Inflammatory macrophage (primary cell): ENCODE measurements around the gene EFNA1.

ENCODE experiments used
- DNase-seq, 2 donors: peaks; one replicate each; pipeline ENCODE4 v3.0.0-alpha.2; 2020 to 2022

Gene EFNA1

DNA sequence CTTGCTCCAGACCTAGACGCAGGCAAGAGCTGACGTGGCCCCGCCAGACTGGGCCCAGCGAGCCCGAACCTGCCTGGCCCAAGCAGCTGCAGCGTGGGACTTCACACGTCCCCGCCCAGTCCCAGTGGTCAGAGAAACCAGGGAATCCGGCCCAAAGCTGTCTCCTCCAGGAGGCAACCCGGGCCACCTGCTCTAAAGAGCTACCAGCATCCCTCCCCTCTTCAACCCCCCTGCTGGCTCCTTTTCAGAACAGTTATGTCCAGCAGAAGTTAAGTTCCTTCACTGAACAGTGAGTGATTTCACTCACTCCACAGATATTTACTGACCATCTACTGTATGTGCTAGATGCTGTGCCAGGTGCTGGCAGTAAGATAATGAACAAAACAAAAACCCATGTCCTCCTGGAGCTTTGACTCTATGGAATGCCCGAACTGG lies 2.1 kb upstream of the EFNA1 start:
- DNase-seq: no peak

DNA sequence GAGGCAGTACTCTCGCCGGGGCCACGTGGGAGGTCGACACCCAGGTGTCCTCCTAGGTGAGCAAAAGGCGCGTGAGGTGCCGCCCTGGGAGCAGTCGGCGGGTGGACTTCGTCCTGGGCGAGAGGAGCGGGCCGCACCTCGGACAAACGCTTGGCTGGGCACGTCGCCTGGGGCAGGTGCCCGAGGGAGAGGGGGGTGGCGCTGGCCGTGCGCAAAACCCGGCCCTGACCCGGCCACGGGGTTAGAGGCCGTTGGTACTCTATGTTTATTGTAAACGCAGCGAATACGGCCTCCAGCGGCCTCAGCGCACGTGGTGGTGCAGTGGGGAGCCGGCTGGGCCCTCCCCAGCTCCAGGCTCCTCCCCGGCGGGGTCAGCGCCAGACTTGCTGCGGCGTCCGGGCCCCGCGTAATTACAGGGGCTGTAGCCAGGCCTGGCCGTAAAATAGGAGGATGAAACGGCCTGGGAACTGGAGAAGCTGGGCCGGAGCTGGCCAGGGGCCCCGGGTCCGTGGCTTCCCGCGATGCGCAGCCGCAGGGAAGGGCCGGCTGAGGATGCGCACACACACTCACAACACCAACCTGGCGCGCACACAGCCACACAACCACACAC lies 1.6 kb upstream of the EFNA1 start:
- DNase-seq: no peak

DNA sequence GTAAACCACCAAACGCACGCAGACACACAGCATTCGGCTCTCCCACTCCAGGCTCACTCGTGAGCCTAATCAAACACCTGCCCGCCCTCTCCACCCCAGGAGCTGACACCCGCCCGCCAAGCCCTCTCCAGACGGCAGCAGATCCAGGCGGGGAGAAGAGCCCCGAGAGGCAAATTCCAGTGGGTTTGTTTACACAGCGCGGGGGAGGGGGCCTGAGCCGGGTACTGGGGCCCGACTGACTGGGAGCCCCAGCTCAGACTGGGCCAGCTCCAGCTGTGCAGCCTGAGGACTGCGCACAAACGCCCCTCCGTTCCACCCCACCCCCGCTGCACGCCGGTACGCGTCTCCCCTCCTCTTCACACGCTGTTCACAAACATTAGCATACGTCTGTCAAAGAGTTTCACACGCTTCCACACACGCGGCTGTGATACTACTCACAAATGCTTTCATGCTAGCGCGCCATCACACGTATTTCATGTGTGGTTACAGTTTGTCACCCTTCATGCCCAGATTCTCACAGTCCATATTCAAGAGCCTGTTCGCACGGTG lies 1.0 kb upstream of the EFNA1 start:
- DNase-seq: peak in 1 of 2 donors; percentile 10

DNA sequence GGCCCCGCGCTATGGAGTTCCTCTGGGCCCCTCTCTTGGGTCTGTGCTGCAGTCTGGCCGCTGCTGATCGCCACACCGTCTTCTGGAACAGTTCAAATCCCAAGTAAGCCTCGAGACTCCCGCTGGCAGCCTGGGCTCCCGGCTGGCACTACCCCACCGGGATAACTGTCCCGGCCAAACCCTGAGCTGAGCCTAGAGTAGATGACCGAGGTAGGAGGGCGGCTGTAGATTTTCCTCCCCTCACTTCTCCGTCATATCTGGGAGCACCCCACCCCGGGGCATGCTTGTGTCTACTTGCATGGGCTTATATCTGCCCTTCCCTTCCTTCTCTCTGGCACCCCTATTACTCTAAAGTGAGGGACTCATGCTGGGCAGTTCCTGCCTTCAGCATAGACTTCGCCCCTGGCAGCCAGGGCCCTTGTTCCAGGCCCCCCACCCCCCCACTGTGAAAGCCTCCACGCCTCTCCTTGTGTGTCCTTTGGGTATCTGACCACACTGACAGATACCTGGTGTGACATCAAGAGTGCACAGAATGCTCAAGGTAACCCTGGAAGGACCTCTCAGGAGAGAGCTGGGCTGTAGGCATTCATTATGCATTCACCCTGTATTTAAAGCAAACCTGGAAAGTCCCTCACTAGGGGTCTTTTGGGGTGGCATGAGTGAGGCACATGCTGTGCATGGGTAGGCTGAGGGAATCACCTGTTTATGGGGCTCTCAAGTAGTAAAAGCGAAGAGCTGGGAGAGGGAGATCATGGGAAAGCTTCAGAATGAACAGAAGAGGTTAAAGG lies 485 bp downstream of the EFNA1 start:
- DNase-seq: no peak

DNA sequence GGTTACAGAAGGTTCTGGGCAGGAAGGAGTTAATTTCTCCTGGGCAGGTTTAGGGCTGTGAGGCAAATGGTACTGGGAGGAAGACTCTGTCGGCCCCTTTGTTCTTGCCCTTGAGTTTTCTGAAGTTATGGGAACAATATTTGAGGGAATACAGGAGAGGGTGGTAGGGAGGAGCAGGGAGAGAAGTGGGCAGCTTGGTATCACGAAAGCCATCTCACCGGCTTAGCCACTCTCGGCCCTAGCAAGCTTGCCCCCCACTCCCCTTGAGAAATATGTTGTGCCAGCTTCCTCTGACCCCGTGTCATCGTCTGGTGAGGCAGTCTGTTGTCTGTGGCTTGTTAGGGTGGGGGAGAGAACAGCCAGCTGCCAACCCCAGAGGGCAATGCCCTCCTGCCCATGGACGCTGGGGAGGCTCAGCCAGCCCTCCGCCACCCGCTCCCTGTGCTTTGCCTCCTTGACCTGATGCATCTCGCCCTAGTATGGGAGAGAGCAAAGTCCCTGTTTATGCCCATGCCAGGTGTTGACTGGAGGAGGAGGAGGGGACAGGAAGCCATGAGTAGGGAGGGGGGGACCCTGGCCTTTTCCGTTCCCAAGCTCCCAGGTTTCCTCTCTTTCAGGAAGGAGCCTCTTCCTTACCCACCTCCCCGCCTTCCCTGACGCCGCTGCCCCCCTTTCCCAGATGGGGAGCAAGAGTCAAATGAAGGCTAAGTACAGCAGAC lies 1.2 kb downstream of the EFNA1 start:
- no peak for DNase-seq

DNA sequence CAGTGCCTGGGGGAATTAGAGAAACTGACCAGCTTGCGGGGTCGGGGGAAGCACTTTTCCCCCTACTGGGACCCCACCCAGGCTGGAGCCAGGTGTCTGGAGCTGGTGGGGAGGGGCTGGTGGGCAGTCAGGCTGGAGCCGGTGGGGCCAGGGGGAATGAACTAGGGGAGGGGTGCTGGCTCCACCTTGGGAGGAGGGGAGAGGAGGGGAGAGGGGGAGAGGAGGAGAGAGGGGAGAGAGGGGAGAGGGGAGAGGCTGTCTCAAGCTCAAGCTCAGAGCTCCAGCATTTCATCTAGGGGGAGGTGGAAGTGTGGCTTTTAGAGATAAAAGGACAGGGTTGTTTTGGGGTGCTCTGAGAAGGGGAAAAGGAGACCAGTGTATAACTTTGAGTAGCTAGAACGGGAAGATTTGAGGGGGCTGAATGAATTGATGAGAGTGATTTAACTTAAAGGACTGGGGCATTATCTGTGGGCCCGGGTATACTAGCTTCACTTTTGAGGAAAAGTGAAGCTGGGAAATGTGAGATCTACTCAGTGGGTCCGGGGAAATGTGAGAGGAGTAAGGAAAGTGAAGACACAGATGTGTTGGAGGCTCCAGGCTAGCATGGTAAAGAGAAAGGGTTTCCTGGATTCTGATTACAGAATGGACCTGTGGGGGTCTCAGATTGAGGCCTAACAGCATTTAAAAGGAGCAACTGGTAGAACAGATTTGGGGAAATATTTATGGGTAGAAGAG lies 2.8 kb downstream of the EFNA1 start:
- DNase-seq: no peak

DNA sequence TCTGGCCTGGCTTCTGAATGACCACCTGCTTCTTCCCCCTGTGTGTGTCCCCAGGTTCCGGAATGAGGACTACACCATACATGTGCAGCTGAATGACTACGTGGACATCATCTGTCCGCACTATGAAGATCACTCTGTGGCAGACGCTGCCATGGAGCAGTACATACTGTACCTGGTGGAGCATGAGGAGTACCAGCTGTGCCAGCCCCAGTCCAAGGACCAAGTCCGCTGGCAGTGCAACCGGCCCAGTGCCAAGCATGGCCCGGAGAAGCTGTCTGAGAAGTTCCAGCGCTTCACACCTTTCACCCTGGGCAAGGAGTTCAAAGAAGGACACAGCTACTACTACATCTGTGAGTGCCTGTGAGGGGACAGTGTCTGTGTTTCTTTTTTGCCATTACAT lies 3.6 kb downstream of the EFNA1 start:
- no peak for DNase-seq

DNA sequence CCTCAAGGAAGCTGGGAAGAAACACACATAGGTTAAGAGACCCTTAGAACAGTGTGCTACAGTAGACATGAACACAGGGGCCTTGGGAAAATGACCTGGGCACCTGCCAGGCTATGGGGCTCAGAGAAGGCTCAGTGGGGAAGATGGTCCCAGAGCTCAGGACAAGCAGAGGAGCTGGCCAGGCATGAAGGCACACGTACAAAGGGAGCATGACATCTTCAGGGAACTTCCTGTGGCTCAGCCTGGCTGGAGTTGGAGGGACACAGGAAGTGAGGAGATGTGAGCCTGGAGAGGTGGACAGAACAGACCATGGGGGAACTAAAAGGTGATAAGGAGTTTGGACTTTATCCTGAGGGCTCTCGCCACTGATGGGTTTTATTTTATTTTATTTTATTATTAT lies 4.2 kb downstream of the EFNA1 start:
- no peak for DNase-seq

DNA sequence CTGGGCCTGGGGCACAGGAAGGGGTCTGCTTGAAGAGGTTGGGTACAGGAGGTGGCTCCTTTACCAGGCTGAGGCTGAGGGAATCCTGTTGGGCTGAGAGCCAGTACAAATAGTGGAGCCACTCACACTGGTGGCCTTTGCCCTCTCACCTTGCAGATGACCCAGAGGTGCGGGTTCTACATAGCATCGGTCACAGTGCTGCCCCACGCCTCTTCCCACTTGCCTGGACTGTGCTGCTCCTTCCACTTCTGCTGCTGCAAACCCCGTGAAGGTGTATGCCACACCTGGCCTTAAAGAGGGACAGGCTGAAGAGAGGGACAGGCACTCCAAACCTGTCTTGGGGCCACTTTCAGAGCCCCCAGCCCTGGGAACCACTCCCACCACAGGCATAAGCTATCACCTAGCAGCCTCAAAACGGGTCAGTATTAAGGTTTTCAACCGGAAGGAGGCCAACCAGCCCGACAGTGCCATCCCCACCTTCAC lies 6.2 kb downstream of the EFNA1 start:
- DNase-seq: no peak

DNA sequence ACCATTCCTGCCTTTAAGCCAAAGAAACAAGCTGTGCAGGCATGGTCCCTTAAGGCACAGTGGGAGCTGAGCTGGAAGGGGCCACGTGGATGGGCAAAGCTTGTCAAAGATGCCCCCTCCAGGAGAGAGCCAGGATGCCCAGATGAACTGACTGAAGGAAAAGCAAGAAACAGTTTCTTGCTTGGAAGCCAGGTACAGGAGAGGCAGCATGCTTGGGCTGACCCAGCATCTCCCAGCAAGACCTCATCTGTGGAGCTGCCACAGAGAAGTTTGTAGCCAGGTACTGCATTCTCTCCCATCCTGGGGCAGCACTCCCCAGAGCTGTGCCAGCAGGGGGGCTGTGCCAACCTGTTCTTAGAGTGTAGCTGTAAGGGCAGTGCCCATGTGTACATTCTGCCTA lies 6.6 kb downstream of the EFNA1 start:
- no peak for DNase-seq

DNA sequence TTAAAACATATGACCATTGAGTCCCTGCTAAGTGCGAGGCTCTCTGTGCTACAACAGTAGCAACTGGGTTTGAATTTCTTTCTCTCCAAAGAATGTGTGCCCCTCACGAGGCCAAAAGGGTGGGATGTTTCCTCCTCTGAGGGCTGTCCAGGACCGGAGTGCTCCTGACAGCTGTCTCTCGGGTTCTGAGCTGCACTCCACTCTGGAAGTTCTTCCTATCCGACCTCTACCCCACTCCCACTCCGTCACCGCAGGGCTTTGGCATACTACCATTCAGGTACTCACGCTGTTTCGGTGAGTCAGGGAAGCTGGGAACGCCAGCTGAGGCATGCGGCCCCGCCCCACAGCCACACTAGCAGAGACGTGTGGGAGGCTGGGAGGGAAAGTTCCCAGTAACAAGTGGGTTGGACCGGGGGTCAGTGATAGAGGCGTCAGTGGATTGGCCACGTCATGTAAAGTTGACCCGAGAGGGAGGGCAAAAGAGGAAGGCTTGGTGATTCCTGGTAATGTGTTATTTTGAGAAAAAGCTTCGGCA lies 7.3 kb downstream of the EFNA1 start:
- DNase-seq: peak; percentile 93 to 96

DNA sequence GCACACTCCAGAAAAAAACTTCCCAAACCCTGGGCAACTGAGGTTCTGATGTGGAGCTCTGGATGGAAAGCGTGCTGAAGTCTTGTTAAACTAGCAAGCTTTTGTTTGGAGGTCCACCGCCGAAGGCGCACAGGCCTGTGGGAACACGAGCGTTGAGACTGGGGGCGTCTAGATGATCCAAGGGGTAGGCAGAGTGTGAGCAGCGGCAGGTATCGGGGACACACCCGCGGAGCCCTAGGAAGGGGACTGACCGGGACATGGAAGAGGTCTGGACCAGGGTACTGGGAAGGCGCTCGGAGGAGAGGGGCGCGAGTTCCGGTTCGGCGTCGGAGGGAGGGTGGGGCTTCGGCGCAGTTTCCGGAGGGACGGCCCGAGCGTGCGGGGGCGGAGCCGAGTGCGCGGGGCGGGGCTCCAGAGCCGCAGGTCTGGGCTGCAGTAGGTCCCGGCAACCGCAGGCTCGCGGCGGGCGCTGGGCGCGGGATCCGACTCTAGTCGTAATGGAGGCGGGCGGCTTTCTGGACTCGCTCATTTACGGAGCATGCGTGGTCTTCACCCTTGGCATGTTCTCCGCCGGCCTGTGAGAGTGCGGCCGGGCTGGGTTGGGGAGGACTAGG lies 7.8 kb downstream of the EFNA1 start, which contains the start of gene SLC50A1:
SLC50A1 (plus strand) TSS at position 438 of the 614 bp plus-strand sequence; CDS start at position 498, 60 bp downstream.
- peak; percentile 96 to 97 for DNase-seq

DNA sequence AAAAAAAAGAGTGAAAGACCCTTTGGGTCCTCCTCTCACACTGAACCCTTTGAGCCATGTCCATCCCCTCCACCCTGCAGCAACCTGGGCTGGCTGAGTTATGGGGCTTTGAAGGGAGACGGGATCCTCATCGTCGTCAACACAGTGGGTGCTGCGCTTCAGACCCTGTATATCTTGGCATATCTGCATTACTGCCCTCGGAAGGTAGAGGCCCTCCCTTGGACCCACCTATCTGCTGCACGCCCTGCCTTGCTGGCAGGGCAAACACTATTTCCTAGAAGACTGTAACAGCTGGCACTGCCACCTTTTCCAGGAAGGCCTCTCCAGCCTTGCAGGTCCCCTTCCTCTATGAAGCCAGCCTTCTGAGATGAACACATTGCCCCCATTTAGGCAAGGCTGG lies 9.1 kb downstream of the EFNA1 start:
- no peak for DNase-seq

DNA sequence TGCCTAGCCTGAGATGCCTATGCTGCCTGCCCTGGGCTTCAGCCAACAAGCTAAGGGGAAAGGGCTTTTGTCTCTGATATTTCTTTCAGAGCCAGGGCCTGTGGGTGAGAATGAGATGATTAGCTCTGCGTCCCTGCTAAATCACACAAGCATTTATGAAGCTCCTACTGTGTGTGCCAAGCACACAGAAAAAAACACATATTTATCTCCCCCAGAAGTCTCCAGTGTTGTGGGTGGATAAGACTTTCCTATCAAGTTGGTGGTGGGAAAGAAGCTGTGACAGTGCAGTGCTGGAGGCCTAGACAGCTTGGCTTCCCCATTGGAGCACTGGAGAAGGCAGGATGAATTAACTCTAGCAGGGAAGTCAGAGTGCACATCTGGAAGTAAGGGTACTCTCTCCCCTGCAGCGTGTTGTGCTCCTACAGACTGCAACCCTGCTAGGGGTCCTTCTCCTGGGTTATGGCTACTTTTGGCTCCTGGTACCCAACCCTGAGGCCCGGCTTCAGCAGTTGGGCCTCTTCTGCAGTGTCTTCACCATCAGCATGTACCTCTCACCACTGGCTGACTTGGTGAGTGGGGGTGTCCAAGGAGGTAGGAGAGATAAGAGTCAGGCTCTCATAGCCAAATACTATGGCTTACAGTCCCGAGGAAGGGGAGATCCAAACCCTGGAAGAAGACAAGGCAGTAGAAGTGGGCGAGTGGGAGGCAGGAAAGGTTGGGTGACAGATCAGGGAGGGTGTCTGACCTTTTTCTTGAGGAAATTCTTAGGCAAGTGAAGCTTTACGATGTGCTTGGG lies 9.7 kb downstream of the EFNA1 start:
- DNase-seq: no peak

DNA sequence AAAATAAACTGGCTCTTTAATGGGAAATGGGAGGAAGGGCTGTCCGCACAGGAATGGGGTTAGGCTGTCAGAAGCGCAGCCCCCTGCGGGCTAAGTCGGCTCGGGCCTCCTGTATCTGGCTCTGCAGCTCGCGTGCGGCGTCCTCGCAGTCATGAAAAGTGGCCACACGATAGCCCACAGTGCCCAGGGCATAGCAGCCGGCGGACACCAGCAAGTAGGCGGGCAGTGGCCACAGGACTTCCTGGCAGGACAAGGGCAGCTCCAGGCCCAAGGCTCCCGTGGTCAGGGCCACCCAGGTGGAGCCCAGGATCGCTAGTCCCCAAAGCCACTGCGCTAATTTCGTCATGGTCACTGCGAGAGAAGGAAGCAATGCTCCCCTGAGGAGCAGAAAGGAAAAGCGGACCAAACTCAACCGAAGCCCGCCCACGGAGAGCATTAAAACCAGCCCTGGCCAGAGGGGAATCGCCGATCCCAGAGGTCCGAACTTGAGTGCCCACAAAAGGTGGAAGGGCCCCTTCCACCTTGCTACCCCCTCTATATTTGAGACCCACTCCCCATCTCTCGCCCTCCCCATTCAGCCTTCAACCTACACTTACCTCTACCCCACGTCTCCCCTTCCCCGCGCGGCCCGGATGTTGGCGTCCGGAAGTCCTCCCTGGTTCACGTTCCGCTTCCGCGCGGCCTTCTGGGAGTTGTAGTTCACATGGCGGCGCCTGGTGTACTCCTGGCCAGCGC lies 12.4 kb downstream of the EFNA1 start, which contains the start of gene DPM3:
DPM3 (minus strand) TSS at position 637 of the 735 bp plus-strand sequence; CDS start at position 346, 291 bp downstream.
- peak; percentile 87 to 91 for DNase-seq

DNA sequence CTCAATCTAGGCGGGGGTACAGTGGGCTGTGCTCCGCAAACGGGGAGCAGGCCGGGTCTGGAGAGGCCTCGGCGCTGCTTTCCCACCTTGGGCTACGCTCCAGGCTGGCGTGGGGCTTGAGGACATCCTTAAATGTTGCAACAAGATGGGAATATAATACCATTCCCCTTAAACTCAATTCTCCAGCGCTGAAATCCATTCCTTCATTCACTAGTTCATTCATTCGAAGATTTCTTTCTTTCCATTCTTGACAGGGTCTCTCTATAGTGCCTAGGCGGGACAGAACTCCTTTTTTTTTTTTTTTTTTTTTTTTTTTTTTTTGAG lies 12.9 kb downstream of the EFNA1 start:
- DNase-seq: no peak

DNA sequence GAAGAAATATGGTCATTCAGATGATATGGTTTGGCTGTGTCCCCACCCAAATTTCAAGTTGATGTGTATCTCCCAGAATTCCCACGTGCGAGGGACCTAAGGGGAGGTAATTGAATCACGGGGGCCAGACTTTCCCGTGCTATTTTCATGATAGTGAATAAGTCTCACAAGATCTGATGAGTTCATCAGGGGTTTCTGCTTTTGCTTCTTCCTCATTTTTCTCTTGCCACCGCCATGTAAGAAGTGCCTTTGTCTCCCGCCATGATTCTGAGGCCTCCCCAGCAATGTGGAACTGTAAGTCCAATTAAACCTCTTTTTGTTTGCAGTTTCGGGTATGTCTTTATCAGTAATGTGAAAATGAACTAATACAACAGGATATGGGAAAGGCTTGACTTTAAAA lies 14.1 kb downstream of the EFNA1 start:
- DNase-seq: peak; percentile 66 to 77

DNA sequence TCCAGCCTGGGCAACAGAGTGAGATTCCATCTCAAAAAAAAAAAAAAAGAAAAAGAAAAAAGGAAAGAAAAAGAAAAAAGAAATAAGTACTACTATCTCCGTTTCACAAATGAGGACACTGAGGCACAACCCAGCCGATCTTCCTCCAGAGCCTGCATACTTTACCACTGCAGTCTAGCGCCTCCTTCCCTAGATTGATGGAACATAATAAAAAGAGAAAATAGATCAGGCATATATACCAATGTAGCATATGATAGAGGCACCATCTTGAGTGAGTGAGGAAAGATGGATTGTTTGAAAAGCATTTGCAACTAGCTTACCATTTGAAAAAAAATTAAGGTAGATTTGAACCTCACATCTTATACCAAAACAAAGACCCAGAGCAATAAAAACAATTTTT lies 17.8 kb downstream of the EFNA1 start:
- no peak for DNase-seq

DNA sequence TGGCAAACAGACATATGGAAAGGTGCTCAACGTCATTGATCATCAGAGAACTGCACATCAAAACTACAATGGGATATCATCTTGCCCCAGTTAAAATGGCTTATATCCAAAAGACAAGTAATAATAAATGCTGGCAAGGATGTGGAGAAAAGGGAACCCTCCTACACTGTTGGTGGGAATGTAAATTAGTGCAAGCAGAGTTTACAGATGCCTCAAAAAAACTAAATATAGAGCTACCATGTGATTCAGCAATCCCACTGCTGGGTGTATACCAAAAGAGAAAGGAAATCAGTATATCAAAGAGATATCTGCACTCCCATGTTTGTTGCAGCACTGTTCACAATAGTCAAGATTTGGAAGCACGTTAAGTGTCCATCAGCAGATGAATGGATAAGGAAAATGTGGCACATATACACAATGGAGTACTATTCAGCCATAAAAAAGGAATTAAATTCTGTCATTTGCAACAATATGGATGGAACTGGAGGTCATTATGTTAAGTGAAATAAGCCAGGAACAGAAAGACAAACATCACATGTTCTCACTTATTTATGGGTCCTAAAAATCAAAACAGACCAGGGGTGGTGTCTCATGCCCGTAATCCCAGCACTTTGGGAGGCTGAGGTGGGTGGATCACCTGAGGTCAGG lies 28.4 kb downstream of the EFNA1 start:
- DNase-seq: peak; percentile 51 to 56

DNA sequence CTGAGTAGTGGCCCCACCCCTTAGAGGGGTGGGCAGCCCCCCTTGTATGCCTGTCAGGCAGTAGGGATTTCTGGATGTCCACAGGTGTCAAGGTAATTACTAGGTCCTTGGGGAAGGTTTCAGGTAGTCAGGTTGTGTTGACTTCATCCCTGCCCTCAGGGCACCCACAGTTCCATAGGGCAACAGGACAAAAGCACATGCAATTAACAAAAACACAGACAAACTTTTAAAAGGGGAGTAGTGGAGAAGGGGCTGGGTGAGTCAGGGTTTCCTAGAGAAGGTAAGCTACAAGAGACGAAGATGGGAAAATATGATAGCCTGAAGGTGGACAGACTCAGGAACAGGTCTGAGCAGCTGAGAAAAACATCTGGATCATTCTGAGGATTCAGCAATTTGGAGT lies 31.3 kb downstream of the EFNA1 start:
- no peak for DNase-seq
